SK-N-SH treated with all-trans-retinoic acid at 6 μM for 48 hours (cell line): ENCODE measurements around the gene COL4A1.

Experiments
- BACH2 ChIP-seq: fragments of 250-450 bp; sonication (Bioruptor Pico); IDR thresholded peaks from 2 replicates; pipeline ENCODE4 v1.9.0; 2021; ENCODE audit warnings: mild to moderate bottlenecking, borderline replicate concordance
- CREB5 ChIP-seq: fragments of 250-450 bp; sonication (Bioruptor Pico); IDR thresholded peaks from 2 replicates; pipeline ENCODE4 v1.5.1; 2020; ENCODE audit warnings: low read depth, mild to moderate bottlenecking, moderate library complexity
- CSDC2 ChIP-seq: fragments of 250-450 bp; sonication (Bioruptor Pico); IDR thresholded peaks from 2 replicates; pipeline ENCODE4 v1.5.0; 2020; ENCODE audit warnings: mild to moderate bottlenecking, moderate library complexity
- ESRRG ChIP-seq: fragments of 250-450 bp; sonication (Bioruptor Pico); IDR thresholded peaks from 2 replicates; pipeline ENCODE4 v1.6.1; 2021; ENCODE audit warnings: mild to moderate bottlenecking
- GLIS3 ChIP-seq: fragments of 250-450 bp; sonication (Bioruptor Pico); IDR thresholded peaks from 2 replicates; pipeline ENCODE4 v1.5.0; 2020; ENCODE audit warnings: mild to moderate bottlenecking, moderate library complexity
- OSR1 ChIP-seq: fragments of 250-450 bp; sonication (Bioruptor Pico); IDR thresholded peaks from 2 replicates; pipeline ENCODE4 v1.8.0; 2022; ENCODE audit warnings: moderate library complexity, mild to moderate bottlenecking, inconsistent platforms
- PATZ1 ChIP-seq: fragments of 250-450 bp; sonication (Bioruptor Pico); IDR thresholded peaks from 2 replicates; pipeline ENCODE4 v1.8.0; 2020; ENCODE audit warnings: mild to moderate bottlenecking, moderate library complexity, borderline replicate concordance
- RARB ChIP-seq: fragments of 250-450 bp; sonication (Bioruptor Pico); IDR thresholded peaks from 2 replicates; pipeline ENCODE4 v1.8.0; 2021; ENCODE audit warnings: mild to moderate bottlenecking, moderate library complexity
- TCF4 ChIP-seq: fragments of 250-450 bp; sonication (Bioruptor Pico); IDR thresholded peaks from 2 replicates; pipeline ENCODE4 v1.8.0; 2021; ENCODE audit warnings: mild to moderate bottlenecking, moderate library complexity, borderline replicate concordance
- TOX ChIP-seq: fragments of 250-450 bp; sonication (Bioruptor Pico); IDR thresholded peaks from 2 replicates; pipeline ENCODE4 v1.8.0; 2021; ENCODE audit warnings: mild to moderate bottlenecking, moderate library complexity, borderline replicate concordance
- ZC3H10 ChIP-seq: fragments of 250-450 bp; sonication (Bioruptor Pico); IDR thresholded peaks from 2 replicates; pipeline ENCODE4 v1.5.1; 2021; ENCODE audit warnings: mild to moderate bottlenecking, moderate library complexity
- ZFP3 ChIP-seq: fragments of 250-450 bp; sonication (Bioruptor Pico); IDR thresholded peaks from 2 replicates; pipeline ENCODE4 v1.5.0; 2020; ENCODE audit warnings: mild to moderate bottlenecking, moderate library complexity
- ZFP30 ChIP-seq: fragments of 450-650 bp; formaldehyde crosslinking; IDR thresholded peaks from 2 replicates; pipeline ENCODE4 v1.5.0; 2022; ENCODE audit warnings: mild to moderate bottlenecking, moderate library complexity
- ZNF8 ChIP-seq: fragments of 450-650 bp; formaldehyde crosslinking; IDR thresholded peaks from 2 replicates; pipeline ENCODE4 v1.5.0; 2020; ENCODE audit warnings: mild to moderate bottlenecking, moderate library complexity

GRCh38 chr13:110152351-110152750, 154.6 kb downstream of the COL4A1 start:
- TF ChIP-seq GLIS3 (no peak), TOX (no peak), ZFP30 (no peak), ESRRG (no peak), CSDC2 (CRISPR knock-in tag) (no peak), ZC3H10 (CRISPR knock-in tag) (no peak), BACH2 (CRISPR knock-in tag) (no peak), OSR1 (CRISPR knock-in tag) (no peak), RARB (no peak), PATZ1 (CRISPR knock-in tag) (no peak), ZNF8 (CRISPR knock-in tag) (no peak), CREB5 (CRISPR knock-in tag) (no peak), TCF4 (CRISPR knock-in tag) (no peak), ZFP3 (no peak)
